ENCODE results near the gene CELSR1.

Gene CELSR1

GRCh38 chr22:46382524-46382923 is 154.9 kb downstream of the CELSR1 start:
- in situ Hi-C loops (cut with MboI; ENCODE audit: low pct_unique_long_range_greater_than_20kb, low sequenced_read_pairs, unreplicated experiment) = no loop called here
- DNase-seq (ENCODE audit: low spot score) = no peak
- no peak for TF ChIP-seq CTCF (IDR thresholded peaks at IDR 0.05; ENCODE audit: extremely low read depth, insufficient read depth, missing control alignments)

- in situ Hi-C loops (cut with MboI; ENCODE audit: low pct_unique_long_range_greater_than_20kb, low sequenced_read_pairs, unreplicated experiment) = no loop called here
- DNase-seq (ENCODE audit: low spot score) = no peak
- TF ChIP-seq CTCF (IDR thresholded peaks at IDR 0.05; ENCODE audit: extremely low read depth, insufficient read depth, missing control alignments) = no peak
These were observed 155.7 kb downstream of the CELSR1 start for GRCh38 chr22:46381731-46382130.

GRCh38 chr22:46381142-46381541 is 156.3 kb downstream of the CELSR1 start:
- TF ChIP-seq CTCF (IDR thresholded peaks at IDR 0.05; ENCODE audit: extremely low read depth, insufficient read depth, missing control alignments) = no peak
- in situ Hi-C loops (cut with MboI; ENCODE audit: low pct_unique_long_range_greater_than_20kb, low sequenced_read_pairs, unreplicated experiment) = no loop called here
- no peak for DNase-seq (ENCODE audit: low spot score)

- no peak for DNase-seq (ENCODE audit: low spot score)
- in situ Hi-C loops (cut with MboI; ENCODE audit: low pct_unique_long_range_greater_than_20kb, low sequenced_read_pairs, unreplicated experiment) = no loop called here
- no peak for TF ChIP-seq CTCF (IDR thresholded peaks at IDR 0.05; ENCODE audit: extremely low read depth, insufficient read depth, missing control alignments)
These were observed 156.8 kb downstream of the CELSR1 start for GRCh38 chr22:46380581-46380980.

DNA sequence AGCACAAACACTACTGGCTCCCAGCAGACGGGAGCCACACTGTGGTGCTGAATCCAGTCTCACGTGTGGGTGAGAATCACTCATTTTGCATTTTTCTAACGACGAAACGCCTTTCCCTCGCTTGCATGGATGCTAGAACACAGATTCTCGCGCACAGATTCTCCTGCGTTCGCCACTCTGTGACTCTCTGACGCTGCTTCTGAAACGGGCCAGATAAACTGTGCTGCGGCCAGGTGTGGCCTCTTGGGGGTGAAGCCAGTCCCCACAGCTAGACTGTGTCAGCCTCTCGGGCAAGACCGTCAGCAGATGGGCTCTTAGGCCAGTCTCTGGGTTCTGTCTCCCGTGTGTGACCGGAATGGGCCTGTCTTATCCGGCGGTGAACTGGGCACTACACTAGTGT is 157.4 kb downstream of the CELSR1 start:
- TF ChIP-seq CTCF (IDR thresholded peaks at IDR 0.05; ENCODE audit: extremely low read depth, insufficient read depth, missing control alignments) = no peak
- no peak for DNase-seq (ENCODE audit: low spot score)
- in situ Hi-C loops (cut with MboI; ENCODE audit: low pct_unique_long_range_greater_than_20kb, low sequenced_read_pairs, unreplicated experiment) = no loop called here

GRCh38 chr22:46379066-46379930 is 158.1 kb downstream of the CELSR1 start:
- no peak for DNase-seq (ENCODE audit: low spot score)
- in situ Hi-C loops (cut with MboI; ENCODE audit: low pct_unique_long_range_greater_than_20kb, low sequenced_read_pairs, unreplicated experiment) = no loop called here
- TF ChIP-seq CTCF (IDR thresholded peaks at IDR 0.05; ENCODE audit: extremely low read depth, insufficient read depth, missing control alignments) = no peak

Data from GM13977 (cell line).